ENCODE results near the gene ATG7.
"Not testable (repeated sequence)": the region's sequence is repeated elsewhere in the genome, so short reads cannot be mapped to it uniquely, and the experiment has no call there.

ATG7 gene

DNA sequence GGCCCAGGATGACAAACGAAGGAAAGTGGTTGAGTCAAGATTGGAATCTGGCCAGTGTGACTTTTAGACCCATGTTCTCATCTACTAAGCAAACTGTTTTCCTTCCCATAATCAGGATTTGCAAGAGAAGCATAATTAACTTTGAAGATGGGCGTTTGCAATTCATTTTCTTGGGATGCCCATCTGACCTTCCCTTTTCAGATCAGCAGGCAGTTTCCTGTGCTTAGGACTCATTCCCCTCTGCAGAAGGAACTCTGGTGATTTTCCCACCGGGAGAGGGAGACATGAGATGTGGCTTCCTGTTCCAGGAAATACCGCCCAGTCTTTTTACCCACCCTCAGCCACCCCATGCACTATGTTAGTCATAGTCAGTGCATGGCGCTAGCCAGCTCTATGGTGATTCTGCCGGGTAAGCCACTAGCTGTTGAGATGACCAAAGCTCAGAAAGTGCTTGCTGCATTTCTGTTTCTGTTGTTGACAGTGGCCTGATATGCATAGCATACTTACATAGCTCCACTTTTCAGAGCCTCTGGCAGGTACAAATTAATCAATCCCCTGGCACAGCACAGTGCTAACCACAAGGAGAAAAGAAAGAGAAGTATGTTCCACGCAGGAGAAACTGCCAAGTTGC is 242.1 kb downstream of the ATG7 start:
- DNase-seq (ENCODE audit: low read depth, low spot score) = no peak
- no peaks in the 10 kb centered on the region for H3K36me3 ChIP-seq (ENCODE audit: control insufficient read depth, insufficient read depth, low read length)
- no peak overlapping the region for H3K4me3 ChIP-seq (ENCODE audit: low read length)
- H3K9me3 ChIP-seq (ENCODE audit: control insufficient read depth, insufficient read depth, low read length) = no peaks in the 10 kb centered on the region
- WGBS (ENCODE audit: insufficient coverage, insufficient read length) = no CpG with 5 or more reads among the region's 7 CpGs
- no peak overlapping the region for H3K27ac ChIP-seq (ENCODE audit: low read length)
- H3K27me3 ChIP-seq (ENCODE audit: control insufficient read depth, insufficient read depth, low read length) = no peaks in the 10 kb centered on the region
- no peaks in the 10 kb centered on the region for H3K4me1 ChIP-seq (ENCODE audit: control insufficient read depth, insufficient read depth, low read length)

- no peaks in the 10 kb centered on the region for H3K4me1 ChIP-seq (ENCODE audit: control insufficient read depth, insufficient read depth, low read length)
- DNase-seq (ENCODE audit: low read depth, low spot score) = no peak
- no peaks in the 10 kb centered on the region for H3K9me3 ChIP-seq (ENCODE audit: control insufficient read depth, insufficient read depth, low read length)
- no peak overlapping the region for H3K27ac ChIP-seq (ENCODE audit: low read length)
- no CpG with 5 or more reads among the region's 6 CpGs for WGBS (ENCODE audit: insufficient coverage, insufficient read length)
- no peaks in the 10 kb centered on the region for H3K36me3 ChIP-seq (ENCODE audit: control insufficient read depth, insufficient read depth, low read length)
- H3K27me3 ChIP-seq (ENCODE audit: control insufficient read depth, insufficient read depth, low read length) = no peaks in the 10 kb centered on the region
- H3K4me3 ChIP-seq (ENCODE audit: low read length) = no peak overlapping the region
Measured at GRCh38 chr3:11517601-11518000, 245.4 kb downstream of the ATG7 start.

- DNase-seq (ENCODE audit: low read depth, low spot score) = no peak
- no peaks in the 10 kb centered on the region for H3K36me3 ChIP-seq (ENCODE audit: control insufficient read depth, insufficient read depth, low read length)
- no peak overlapping the region for H3K4me3 ChIP-seq (ENCODE audit: low read length)
- H3K27ac ChIP-seq (ENCODE audit: low read length) = no peak overlapping the region
- no CpG with 5 or more reads among the region's 8 CpGs for WGBS (ENCODE audit: insufficient coverage, insufficient read length)
- no peaks in the 10 kb centered on the region for H3K4me1 ChIP-seq (ENCODE audit: control insufficient read depth, insufficient read depth, low read length)
- H3K9me3 ChIP-seq (ENCODE audit: control insufficient read depth, insufficient read depth, low read length) = no peaks in the 10 kb centered on the region
- H3K27me3 ChIP-seq (ENCODE audit: control insufficient read depth, insufficient read depth, low read length) = no peaks in the 10 kb centered on the region
Measured at GRCh38 chr3:11521167-11521566, 249.0 kb downstream of the ATG7 start.

DNA sequence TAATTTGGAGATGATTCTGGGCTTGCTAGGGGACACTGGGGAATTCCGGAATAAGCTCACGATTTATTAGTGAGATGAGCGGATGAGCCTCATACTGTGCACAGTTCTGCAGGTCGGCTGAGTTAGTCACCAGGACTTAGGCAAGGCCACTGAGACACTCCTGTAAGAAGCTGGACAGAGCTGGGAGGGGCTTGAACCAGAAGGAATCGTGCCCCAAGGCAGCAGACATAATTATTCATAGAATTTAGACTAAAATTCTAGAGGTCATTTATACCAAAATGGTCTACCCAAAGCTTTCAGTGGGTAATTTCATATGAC is 250.2 kb downstream of the ATG7 start:
- no peaks in the 10 kb centered on the region for H3K9me3 ChIP-seq (ENCODE audit: control insufficient read depth, insufficient read depth, low read length)
- no peak overlapping the region for H3K4me3 ChIP-seq (ENCODE audit: low read length)
- no peak overlapping the region for H3K27ac ChIP-seq (ENCODE audit: low read length)
- no peaks in the 10 kb centered on the region for H3K27me3 ChIP-seq (ENCODE audit: control insufficient read depth, insufficient read depth, low read length)
- H3K36me3 ChIP-seq (ENCODE audit: control insufficient read depth, insufficient read depth, low read length) = no peaks in the 10 kb centered on the region
- no peak for DNase-seq (ENCODE audit: low read depth, low spot score)
- H3K4me1 ChIP-seq (ENCODE audit: control insufficient read depth, insufficient read depth, low read length) = no peaks in the 10 kb centered on the region
- WGBS (ENCODE audit: insufficient coverage, insufficient read length) = no CpG with 5 or more reads among the region's 5 CpGs

DNA sequence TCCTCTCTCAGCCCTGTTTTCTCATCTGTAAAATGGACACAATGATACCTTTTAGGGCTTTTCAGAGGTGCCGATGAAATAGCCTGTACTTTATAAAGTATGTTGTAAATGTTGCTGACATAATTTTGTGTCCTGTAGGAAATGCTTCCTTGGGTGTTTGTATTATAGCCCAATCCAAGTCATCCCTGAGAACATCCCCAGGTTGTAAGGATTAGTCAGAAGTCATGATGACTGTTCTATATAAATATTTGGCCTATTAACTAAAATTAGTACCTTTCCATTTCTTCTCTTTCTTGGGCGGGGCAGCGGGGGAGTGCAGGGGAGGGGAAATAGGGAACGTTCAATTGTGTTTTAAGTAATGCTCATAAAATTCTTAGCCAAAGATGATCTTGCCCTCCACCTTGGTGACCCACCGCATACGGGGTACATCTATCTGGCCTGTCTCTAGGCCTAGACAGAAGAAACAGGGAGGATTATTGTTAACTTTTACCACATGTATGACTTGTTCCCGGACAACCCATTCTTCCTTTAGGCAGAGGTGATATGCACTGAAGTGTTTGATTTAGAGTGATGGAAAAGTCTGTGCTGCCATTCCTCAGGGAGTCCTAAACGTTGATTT is 250.9 kb downstream of the ATG7 start:
- no peak overlapping the region for H3K27ac ChIP-seq (ENCODE audit: low read length)
- no CpG with 5 or more reads among the region's 8 CpGs for WGBS (ENCODE audit: insufficient coverage, insufficient read length)
- H3K27me3 ChIP-seq (ENCODE audit: control insufficient read depth, insufficient read depth, low read length) = no peaks in the 10 kb centered on the region
- no peaks in the 10 kb centered on the region for H3K4me1 ChIP-seq (ENCODE audit: control insufficient read depth, insufficient read depth, low read length)
- H3K9me3 ChIP-seq (ENCODE audit: control insufficient read depth, insufficient read depth, low read length) = no peaks in the 10 kb centered on the region
- no peak overlapping the region for H3K4me3 ChIP-seq (ENCODE audit: low read length)
- no peaks in the 10 kb centered on the region for H3K36me3 ChIP-seq (ENCODE audit: control insufficient read depth, insufficient read depth, low read length)
- DNase-seq (ENCODE audit: low read depth, low spot score) = no peak

DNA sequence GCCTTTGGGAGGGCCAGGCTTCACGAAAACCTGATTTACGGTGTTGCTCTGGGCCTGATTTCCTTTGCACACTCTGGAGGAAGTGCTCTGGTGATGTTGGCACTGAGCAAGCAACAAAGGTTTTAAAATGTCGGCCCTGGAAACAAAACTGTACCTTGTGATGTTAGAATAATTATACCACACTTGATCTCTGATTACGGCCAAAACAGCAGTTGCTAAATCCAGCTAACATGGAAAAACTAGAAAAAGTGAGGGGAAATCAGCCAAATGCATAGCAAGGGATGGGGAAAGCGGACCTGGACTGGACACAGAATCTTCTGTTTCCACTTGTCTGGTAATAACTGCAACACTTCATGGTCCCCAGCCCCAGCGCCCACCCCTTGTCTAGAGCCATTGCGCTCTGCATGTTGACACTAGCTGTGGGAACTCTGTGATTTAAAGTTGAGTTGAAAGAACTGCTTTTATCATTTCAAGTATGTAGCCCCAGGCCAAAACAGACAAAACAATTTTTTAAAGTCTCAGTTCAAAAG is 251.4 kb downstream of the ATG7 start:
- Histone ChIP-seq H3K27me3 (ENCODE audit: control insufficient read depth, insufficient read depth, low read length) (no peaks in the 10 kb centered on the region), H3K4me1 (ENCODE audit: control insufficient read depth, insufficient read depth, low read length) (no peaks in the 10 kb centered on the region), H3K27ac (ENCODE audit: low read length) (no peak overlapping the region), H3K36me3 (ENCODE audit: control insufficient read depth, insufficient read depth, low read length) (no peaks in the 10 kb centered on the region), H3K9me3 (ENCODE audit: control insufficient read depth, insufficient read depth, low read length) (no peaks in the 10 kb centered on the region), H3K4me3 (ENCODE audit: low read length) (no peak overlapping the region)
- WGBS (ENCODE audit: insufficient coverage, insufficient read length) = no CpG with 5 or more reads among the region's 7 CpGs
- DNase-seq (ENCODE audit: low read depth, low spot score) = no peak

- not testable (repeated sequence) for H3K36me3 ChIP-seq (ENCODE audit: control insufficient read depth, insufficient read depth, low read length); H3K27ac ChIP-seq (ENCODE audit: low read length); H3K9me3 ChIP-seq (ENCODE audit: control insufficient read depth, insufficient read depth, low read length); H3K27me3 ChIP-seq (ENCODE audit: control insufficient read depth, insufficient read depth, low read length); H3K4me1 ChIP-seq (ENCODE audit: control insufficient read depth, insufficient read depth, low read length); DNase-seq (ENCODE audit: low read depth, low spot score); H3K4me3 ChIP-seq (ENCODE audit: low read length)
- WGBS (ENCODE audit: insufficient coverage, insufficient read length) = no CpG with 5 or more reads among the region's 5 CpGs
Measured at GRCh38 chr3:11526121-11526520, 253.9 kb downstream of the ATG7 start.

- no peaks in the 10 kb centered on the region for H3K27me3 ChIP-seq (ENCODE audit: control insufficient read depth, insufficient read depth, low read length)
- WGBS (ENCODE audit: insufficient coverage, insufficient read length) = no CpG with 5 or more reads among the region's 4 CpGs
- H3K36me3 ChIP-seq (ENCODE audit: control insufficient read depth, insufficient read depth, low read length) = no peaks in the 10 kb centered on the region
- no peak overlapping the region for H3K27ac ChIP-seq (ENCODE audit: low read length)
- H3K4me1 ChIP-seq (ENCODE audit: control insufficient read depth, insufficient read depth, low read length) = no peaks in the 10 kb centered on the region
- no peak for DNase-seq (ENCODE audit: low read depth, low spot score)
- H3K4me3 ChIP-seq (ENCODE audit: low read length) = no peak overlapping the region
- H3K9me3 ChIP-seq (ENCODE audit: control insufficient read depth, insufficient read depth, low read length) = no peaks in the 10 kb centered on the region
Measured at GRCh38 chr3:11529281-11529680, 257.1 kb downstream of the ATG7 start.

GRCh38 chr3:11530153-11530721 is 258.0 kb downstream of the ATG7 start:
- H3K27ac ChIP-seq (ENCODE audit: low read length) = no peak overlapping the region
- H3K4me1 ChIP-seq (ENCODE audit: control insufficient read depth, insufficient read depth, low read length) = no peaks in the 10 kb centered on the region
- no peak for DNase-seq (ENCODE audit: low read depth, low spot score)
- no peaks in the 10 kb centered on the region for H3K9me3 ChIP-seq (ENCODE audit: control insufficient read depth, insufficient read depth, low read length)
- WGBS (ENCODE audit: insufficient coverage, insufficient read length) = no CpG with 5 or more reads among the region's 11 CpGs
- no peaks in the 10 kb centered on the region for H3K36me3 ChIP-seq (ENCODE audit: control insufficient read depth, insufficient read depth, low read length)
- no peak overlapping the region for H3K4me3 ChIP-seq (ENCODE audit: low read length)
- H3K27me3 ChIP-seq (ENCODE audit: control insufficient read depth, insufficient read depth, low read length) = no peaks in the 10 kb centered on the region

DNA sequence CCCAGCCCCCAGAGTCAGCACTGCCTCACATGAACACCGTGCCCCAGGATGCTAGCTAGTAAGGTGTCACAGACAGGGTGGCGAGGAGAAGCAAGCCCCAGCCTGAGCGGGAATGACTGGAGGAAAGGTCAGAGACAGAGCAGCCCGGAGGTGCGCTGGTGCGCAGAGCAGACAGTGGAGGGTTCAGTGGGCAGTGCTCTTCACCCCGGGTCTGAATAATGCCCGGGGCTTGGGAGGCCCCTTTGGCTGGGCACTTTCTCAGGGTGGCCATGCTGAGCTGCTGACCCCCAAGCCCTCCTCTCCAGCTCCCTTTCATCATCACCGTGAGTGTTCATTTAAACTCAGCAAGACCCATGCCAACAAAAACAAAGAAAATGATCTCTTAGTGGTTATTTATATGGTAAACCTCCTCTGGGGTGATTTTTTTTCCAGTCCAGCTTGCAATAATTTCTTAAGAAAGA is 260.8 kb downstream of the ATG7 start:
- no peaks in the 10 kb centered on the region for H3K4me1 ChIP-seq (ENCODE audit: control insufficient read depth, insufficient read depth, low read length)
- DNase-seq (ENCODE audit: low read depth, low spot score) = no peak
- no peak overlapping the region for H3K27ac ChIP-seq (ENCODE audit: low read length)
- H3K36me3 ChIP-seq (ENCODE audit: control insufficient read depth, insufficient read depth, low read length) = no peaks in the 10 kb centered on the region
- no peaks in the 10 kb centered on the region for H3K9me3 ChIP-seq (ENCODE audit: control insufficient read depth, insufficient read depth, low read length)
- WGBS (ENCODE audit: insufficient coverage, insufficient read length) = no CpG with 5 or more reads among the region's 9 CpGs
- no peaks in the 10 kb centered on the region for H3K27me3 ChIP-seq (ENCODE audit: control insufficient read depth, insufficient read depth, low read length)
- H3K4me3 ChIP-seq (ENCODE audit: low read length) = no peak overlapping the region

Measured in iPS DF 6.9 (cell line).